ENCODE data around the gene BNC2.

- no peak for TF ChIP-seq POLR2A (IDR thresholded peaks at IDR 0.05)
- TF ChIP-seq CTCF (IDR thresholded peaks at IDR 0.05), result no peak
These were observed 459.2 kb downstream of the BNC2 start for GRCh38 chr9:16411311-16411710.
